ENCODE measurements around the gene ZCWPW2. TPM values are rescaled to one million over a fixed set of nuclear protein-coding genes. Genes with fewer than 3 reads are reported as not detected.

Gene ZCWPW2
- polyA plus RNA-seq (ENCODE audit: insufficient read length in 12 of 12), result 1 to 10 TPM in 10 of 12 donors, not detected in 2; 1.9 to 3.3 (median 2.5) TPM
- long read RNA-seq, donor 1, result 0 reads
- long read RNA-seq, donor 2, result 0 reads
- long read RNA-seq, donor 3, result 0 reads
- long read RNA-seq, donor 4, result 0 reads
- long read RNA-seq, donor 5, result 0 reads
- long read RNA-seq, donor 6, result 0 reads
- long read RNA-seq, donor 7, result 0 reads
- long read RNA-seq, donor 8, result 0 reads
- long read RNA-seq, donor 9, result 0 reads
- long read RNA-seq, donor 10, result 0 reads
- long read RNA-seq, donor 11, result 0 reads

GRCh38 chr3:28348629-28349468 is at the start of gene ZCWPW2, which contains the start of gene AZI2:
ZCWPW2 (plus strand) TSS chr3:28348721; CDS start chr3:28413069, 64,348 bp downstream.
AZI2 (minus strand) TSS chr3:28348824; CDS start chr3:28340617, 8,207 bp downstream.
- peak; percentile 97 for DNase-seq

GRCh38 chr3:28299705-28300104 is 48.8 kb upstream of the ZCWPW2 start:
- no peak for DNase-seq

GRCh38 chr3:28300345-28300962 is 48.1 kb upstream of the ZCWPW2 start:
- no peak for DNase-seq

- DNase-seq, result no peak
Measured at GRCh38 chr3:28301688-28302087, 46.8 kb upstream of the ZCWPW2 start.

GRCh38 chr3:28308196-28308595 is 40.3 kb upstream of the ZCWPW2 start:
- DNase-seq, result no peak

- no peak for DNase-seq
Measured at GRCh38 chr3:28315711-28316110, 32.8 kb upstream of the ZCWPW2 start.

GRCh38 chr3:28316226-28316625 is 32.3 kb upstream of the ZCWPW2 start:
- no peak for DNase-seq

GRCh38 chr3:28317438-28318022 is 31.0 kb upstream of the ZCWPW2 start:
- DNase-seq, result no peak

- no peak for DNase-seq
Measured at GRCh38 chr3:28320981-28321380, 27.5 kb upstream of the ZCWPW2 start.

GRCh38 chr3:28322464-28322863 is 26.1 kb upstream of the ZCWPW2 start:
- DNase-seq, result no peak

- DNase-seq, result no peak
Measured at GRCh38 chr3:28326458-28326926, 22.0 kb upstream of the ZCWPW2 start.

- DNase-seq, result peak; percentile 27
Measured at GRCh38 chr3:28328188-28329151, 20.1 kb upstream of the ZCWPW2 start.

GRCh38 chr3:28334552-28334951 is 14.0 kb upstream of the ZCWPW2 start:
- no peak for DNase-seq

GRCh38 chr3:28335246-28335645 is 13.3 kb upstream of the ZCWPW2 start:
- no peak for DNase-seq

GRCh38 chr3:28337230-28337629 is 11.3 kb upstream of the ZCWPW2 start:
- DNase-seq, result no peak

GRCh38 chr3:28343144-28343543 is 5.4 kb upstream of the ZCWPW2 start:
- no peak for DNase-seq

GRCh38 chr3:28345690-28346089 is 2.8 kb upstream of the ZCWPW2 start:
- DNase-seq, result no peak

- peak; percentile 29 for DNase-seq
Measured at GRCh38 chr3:28347374-28348264, 902 bp upstream of the ZCWPW2 start.

GRCh38 chr3:28348265-28348628 is 274 bp upstream of the ZCWPW2 start:
- DNase-seq, result no peak

GRCh38 chr3:28349469-28350000 is 1.0 kb downstream of the ZCWPW2 start:
- DNase-seq, result no peak

Data from muscle of arm (tissue), 14 donors.